HepG2 (cell line): ENCODE measurements around the gene VWA3B. TPM values are rescaled to one million over a fixed set of nuclear protein-coding genes. Genes with fewer than 3 reads are reported as not detected.

ENCODE experiments used
- ATAC-seq: fragments of 200-7000 bp; cut with Tn5 transposase; 3 replicates; pipeline ENCODE4 v1.9.1; 2020; ENCODE audit warnings: mild to moderate bottlenecking, moderate library complexity
- BruUV-seq: library from RNA; stranded (reverse); fragments of 400-500 nt; replicated peaks from 2 replicates; lab custom pipeline; 2021; lab: Mats Ljungman, UMichigan
- CTCF ChIA-PET: fragments of 300-600 bp; formaldehyde crosslinking; extraction: SDS; loops from one replicate; lab custom pipeline; 2021; ENCODE audit warnings: low total read pairs, inconsistent platforms, low intra/inter-chr PET ratio; lab: Yijun Ruan, JAX
- POLR2A ChIA-PET: fragments of 350-600 bp; sonication (Branson Sonifier 250); formaldehyde crosslinking; loops from one replicate; lab custom pipeline; 2020; ENCODE audit warnings: antibody characterized with exemption, inconsistent platforms; lab: Yijun Ruan, JAX
- DNase-seq: peaks from one replicate; pipeline ENCODE4 v3.0.0-alpha.2; 2015; ENCODE audit warnings: low spot score
- FAIRE-seq: peaks from 3 replicates; lab custom pipeline; 2011; peaks lifted over from hg19 to GRCh38; lab: Jason Lieb, UNC
- H2AFZ ChIP-seq: one replicate; pipeline ENCODE4 v1.6.1; 2011; ENCODE audit warnings: low read length, inconsistent platforms
- H3K27ac ChIP-seq: fragments of 300-600 bp; 3 replicates; pipeline ENCODE4 v1.8.0; 2011; ENCODE audit warnings: mixed run types, mild to moderate bottlenecking, mixed read lengths, low read length, inconsistent platforms; ENCODE audit not compliant: insufficient read depth; ENCODE audit errors: extremely low read length
- H3K27me3 ChIP-seq, 2 experiments: fragments of 200-600 bp in 1 of 2; 2 replicates in 1 of 2; 3 replicates in 1 of 2; pipeline versions ENCODE4 v1.6.0 to v1.8.0; 2011; ENCODE audit warnings: low read length in 2 of 2, mild to moderate bottlenecking in 2 of 2, moderate library complexity in 2 of 2, inconsistent platforms in 1 of 2; ENCODE audit not compliant: insufficient read depth in 2 of 2, control insufficient read depth in 1 of 2
- H3K36me3 ChIP-seq, 2 experiments: fragments of 200-600 bp in 1 of 2; replicated peaks in 1 of 2; 2 replicates in 1 of 2; 3 replicates in 1 of 2; pipeline versions ENCODE4 v1.5.1 to v1.8.0; 2011; ENCODE audit warnings: low read length in 2 of 2, inconsistent platforms in 1 of 2; ENCODE audit not compliant: insufficient read depth in 2 of 2, control insufficient read depth in 1 of 2
- H3K4me1 ChIP-seq: 2 replicates; pipeline ENCODE4 v1.5.1; 2012; ENCODE audit warnings: low read length, inconsistent platforms; ENCODE audit not compliant: insufficient read depth
- H3K4me2 ChIP-seq: 2 replicates; pipeline ENCODE4 v1.6.0; 2011; ENCODE audit warnings: low read depth, low read length, inconsistent platforms
- H3K4me3 ChIP-seq, 3 experiments: fragments of 200-600 bp in 1 of 3; sonication (generic), shearing (Covaris generic) in 1 of 3; replicated peaks in 1 of 3; 2 replicates each; pipeline ENCODE4 v1.5.1; 2011 to 2016; ENCODE audit warnings: low read length in 3 of 3, inconsistent platforms in 2 of 3, low read depth in 2 of 3, mild to moderate bottlenecking in 2 of 3, control low read depth in 1 of 3, mixed read lengths in 1 of 3; ENCODE audit not compliant: insufficient read depth in 1 of 3
- H3K79me2 ChIP-seq: one replicate; pipeline ENCODE4 v1.6.1; 2011; ENCODE audit warnings: low read length, inconsistent platforms; ENCODE audit not compliant: insufficient read depth
- H3K9ac ChIP-seq: 2 replicates; pipeline ENCODE4 v1.6.0; 2011; ENCODE audit warnings: mild to moderate bottlenecking, low read depth, low read length, inconsistent platforms; ENCODE audit not compliant: insufficient read depth
- H3K9me3 ChIP-seq: 2 replicates; pipeline ENCODE4 v1.5.1; 2012; ENCODE audit warnings: mild to moderate bottlenecking, low read length
- H4K20me1 ChIP-seq: 2 replicates; pipeline ENCODE4 v1.6.0; 2011; ENCODE audit warnings: inconsistent platforms, mild to moderate bottlenecking, low read length, moderate library complexity; ENCODE audit not compliant: insufficient read depth
- NKX3-1 ChIP-seq: sonication (generic); formaldehyde crosslinking; IDR thresholded peaks from 2 replicates; pipeline ENCODE4 v1.5.0; 2020; ENCODE audit warnings: missing genetic modification reagents
- PATZ1 ChIP-seq: sonication (generic); formaldehyde crosslinking; IDR thresholded peaks from 2 replicates; pipeline ENCODE4 v1.4.0; 2020; ENCODE audit warnings: missing genetic modification reagents
- REST ChIP-seq, 2 experiments: IDR thresholded peaks; 2 replicates each; pipeline ENCODE4 v1.6.1; 2011 to 2012; ENCODE audit warnings: low read length in 2 of 2, borderline replicate concordance in 1 of 2, low read depth in 1 of 2, mild to moderate bottlenecking in 1 of 2, moderate library complexity in 1 of 2
- SKI ChIP-seq: fragments of 450-650 bp; IDR thresholded peaks from one replicate; pipeline ENCODE4 v1.6.1; 2018; ENCODE audit warnings: mild to moderate bottlenecking; ENCODE audit not compliant: partially characterized antibody
- XBP1 ChIP-seq: sonication (generic); formaldehyde crosslinking; IDR thresholded peaks from 2 replicates; pipeline ENCODE4 v1.5.0; 2020; ENCODE audit warnings: missing genetic modification reagents
- ZBTB43 ChIP-seq: sonication (generic); formaldehyde crosslinking; conservative IDR thresholded peaks from 2 replicates; pipeline ENCODE4 v1.4.0; 2020; ENCODE audit warnings: missing genetic modification reagents
- ZNF263 ChIP-seq: sonication (generic); formaldehyde crosslinking; IDR thresholded peaks from 2 replicates; pipeline ENCODE4 v1.4.0; 2020; ENCODE audit warnings: missing genetic modification reagents
- WGBS: methylation state at CpG from one replicate; pipeline ENCODE4 v1.1.6; 2017; ENCODE audit warnings: low lambda C conversion rate; 5-methylcytosine and 5-hydroxymethylcytosine counted together
- in situ Hi-C: cut with HindIII; loops from 2 replicates; pipeline ENCODE4 v1.10.0; 2017; ENCODE audit warnings: low pct_unique_long_range_greater_than_20kb; ENCODE audit not compliant: extremely low pct_ligation_motif_present
- intact Hi-C: fragments of 100-400 bp; cut with micrococcal nuclease; formaldehyde crosslinking; loops from one replicate; pipeline ENCODE4 v1.10.0; 2022; ENCODE audit not compliant: unreplicated experiment
- polyA plus RNA-seq, 8 experiments: library from polyadenylated mRNA; depleted of rRNA in 3 of 8; stranded (reverse) in 7 of 8; unstranded in 1 of 8; fragments of >200 nt; fragmentation: Illumina TruSeq in 4 of 8; extraction: Trizol in 4 of 8; gene quantifications; 2 replicates each; pipeline versions ENCODE4 v1.2.1 to v1.2.3, GENCODE V29; 2011 to 2016; ENCODE audit warnings: low read depth in 4 of 8, missing spikeins in 1 of 8, mixed read lengths in 1 of 8; ENCODE audit not compliant: insufficient read depth in 1 of 8
- total RNA-seq, 5 experiments: library from RNA; depleted of rRNA; stranded (reverse); fragments of >200 nt; fragmentation: Illumina TruSeq; extraction: Trizol; gene quantifications; 2 replicates each; pipeline ENCODE4 v1.2.3, GENCODE V29; 2016; ENCODE audit warnings: low read depth in 1 of 5
- TF ChIP-seq, protein P1 (sequence below): fragments of 450-650 bp; IDR thresholded peaks from 2 replicates; pipeline ENCODE4 v1.6.1; 2016
- TF ChIP-seq, protein P2 (sequence below): sonication (generic); formaldehyde crosslinking; conservative IDR thresholded peaks from 2 replicates; pipeline ENCODE4 v1.8.0; 2022; ENCODE audit warnings: missing genetic modification reagents
- TF ChIP-seq, protein P3 (sequence below): IDR thresholded peaks from 2 replicates; pipeline ENCODE4 v1.6.1; 2016; ENCODE audit warnings: control low read depth

The VWA3B gene
- total and polyA plus RNA-seq, 2 of the 13 experiments (the other 11 are each of a cell fraction or from before 2014, with no cell fraction given): not detected

DNA sequence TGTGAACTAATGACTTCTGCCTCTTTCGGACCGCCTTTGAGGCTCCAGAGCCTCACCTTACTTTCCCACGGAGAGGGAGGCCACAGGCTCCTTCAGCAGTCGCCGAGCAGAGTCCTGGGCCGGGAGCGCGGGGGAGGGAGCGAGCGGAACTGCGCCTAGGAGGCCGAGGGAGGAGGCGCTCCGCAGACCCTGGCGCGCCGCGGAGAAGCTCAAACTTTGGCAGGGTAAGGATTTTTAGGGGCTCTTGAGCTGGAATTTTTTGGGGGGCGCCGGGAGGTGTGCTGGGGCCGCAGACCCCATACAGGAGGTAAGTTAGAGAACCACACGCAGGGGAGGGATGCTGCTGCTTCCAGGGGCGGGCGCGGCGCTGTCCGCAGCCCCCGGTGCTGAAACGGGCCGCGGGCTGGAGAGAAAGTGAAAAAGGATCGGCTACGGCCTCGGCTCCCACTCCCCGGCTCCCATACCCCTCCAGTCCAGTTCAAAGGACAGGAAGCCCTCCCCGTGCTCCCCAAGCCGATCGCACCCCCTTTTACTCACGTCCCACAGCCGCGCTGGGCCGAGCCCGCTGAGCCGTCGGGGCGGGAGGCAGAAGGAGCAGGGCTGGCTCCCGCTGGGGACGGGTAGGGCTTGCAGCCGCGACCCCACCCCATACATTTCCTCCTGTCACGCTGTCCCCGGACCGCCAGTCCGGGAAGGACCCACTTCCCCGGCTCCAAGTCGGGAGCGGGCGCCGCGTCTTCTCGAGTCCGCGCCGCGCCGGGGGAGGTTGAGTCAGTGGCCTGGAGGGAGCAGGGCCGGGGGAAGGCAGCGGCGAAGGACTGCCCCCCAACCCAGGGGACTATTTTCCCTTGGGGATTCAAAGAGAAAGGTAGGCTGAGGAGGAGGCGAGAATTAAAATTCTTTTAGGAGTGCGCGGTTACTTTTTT lies 259.6 kb downstream of the VWA3B start, which contains the start of gene CNGA3:
CNGA3 (plus strand) TSS at position 146 of the 926 bp plus-strand sequence. CDS start 23,520 bp downstream, outside the sequence.
- Histone ChIP-seq H3K4me1 (no peaks in the 10 kb centered on the region), H2AFZ (no peak within 1 kb of the TSS), H3K9ac (no peak within 1 kb of the TSS), H3K9me3 (no peaks in the 10 kb centered on the region), H3K4me3 (no peak within 1 kb of the TSS), H3K27me3 (peaks cover 1 to 55% of the 10 kb centered on the region in 2 experiments), H3K27ac (no peak within 1 kb of the TSS), H3K36me3 (no peaks in the 10 kb centered on the region), H3K79me2 (no peaks in the 10 kb centered on the region), H4K20me1 (no peaks in the 10 kb centered on the region), H3K4me2 (no peak within 1 kb of the TSS)
- no peak for DNase-seq
- no TSS peak for BruUV-seq
- WGBS: 54% methylated on average over 62 of the region's 72 CpGs
- no peak; the same call in 1 of the 3 replicates for ATAC-seq
- POLR2A ChIA-PET: no interaction called here
- CTCF ChIA-PET: no interaction called here
- in situ Hi-C loops (no loop called here), intact Hi-C loops (no loop called here)
- FAIRE-seq: no peak
- TF ChIP-seq, protein P1, sequence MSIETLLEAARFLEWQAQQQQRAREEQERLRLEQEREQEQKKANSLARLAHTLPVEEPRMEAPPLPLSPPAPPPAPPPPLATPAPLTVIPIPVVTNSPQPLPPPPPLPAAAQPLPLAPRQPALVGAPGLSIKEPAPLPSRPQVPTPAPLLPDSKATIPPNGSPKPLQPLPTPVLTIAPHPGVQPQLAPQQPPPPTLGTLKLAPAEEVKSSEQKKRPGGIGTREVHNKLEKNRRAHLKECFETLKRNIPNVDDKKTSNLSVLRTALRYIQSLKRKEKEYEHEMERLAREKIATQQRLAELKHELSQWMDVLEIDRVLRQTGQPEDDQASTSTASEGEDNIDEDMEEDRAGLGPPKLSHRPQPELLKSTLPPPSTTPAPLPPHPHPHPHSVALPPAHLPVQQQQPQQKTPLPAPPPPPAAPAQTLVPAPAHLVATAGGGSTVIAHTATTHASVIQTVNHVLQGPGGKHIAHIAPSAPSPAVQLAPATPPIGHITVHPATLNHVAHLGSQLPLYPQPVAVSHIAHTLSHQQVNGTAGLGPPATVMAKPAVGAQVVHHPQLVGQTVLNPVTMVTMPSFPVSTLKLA: no peak
- peak; percentile 77 to 94 for TF ChIP-seq REST (IDR thresholded peaks at IDR 0.05; ENCODE audit: borderline replicate concordance in 1 of 2, low read depth in 1 of 2, low read length in 2 of 2)
- TF ChIP-seq ZBTB43 (CRISPR knock-in tag): no peak
- TF ChIP-seq ZNF263: 0 out of 2 replicates have a peak, but pooled peaks have one; percentile 36
- TF ChIP-seq SKI: no peak
- TF ChIP-seq XBP1: no peak
- peak; percentile 52; the same call in 1 of the 2 replicates for TF ChIP-seq NKX3-1 (CRISPR knock-in tag)
- peak; percentile 75; the same call in 1 of the 2 replicates for TF ChIP-seq PATZ1 (CRISPR knock-in tag)
- TF ChIP-seq, protein P2, sequence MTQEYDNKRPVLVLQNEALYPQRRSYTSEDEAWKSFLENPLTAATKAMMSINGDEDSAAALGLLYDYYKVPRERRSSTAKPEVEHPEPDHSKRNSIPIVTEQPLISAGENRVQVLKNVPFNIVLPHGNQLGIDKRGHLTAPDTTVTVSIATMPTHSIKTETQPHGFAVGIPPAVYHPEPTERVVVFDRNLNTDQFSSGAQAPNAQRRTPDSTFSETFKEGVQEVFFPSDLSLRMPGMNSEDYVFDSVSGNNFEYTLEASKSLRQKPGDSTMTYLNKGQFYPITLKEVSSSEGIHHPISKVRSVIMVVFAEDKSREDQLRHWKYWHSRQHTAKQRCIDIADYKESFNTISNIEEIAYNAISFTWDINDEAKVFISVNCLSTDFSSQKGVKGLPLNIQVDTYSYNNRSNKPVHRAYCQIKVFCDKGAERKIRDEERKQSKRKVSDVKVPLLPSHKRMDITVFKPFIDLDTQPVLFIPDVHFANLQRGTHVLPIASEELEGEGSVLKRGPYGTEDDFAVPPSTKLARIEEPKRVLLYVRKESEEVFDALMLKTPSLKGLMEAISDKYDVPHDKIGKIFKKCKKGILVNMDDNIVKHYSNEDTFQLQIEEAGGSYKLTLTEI (CRISPR knock-in tag): no peak
- TF ChIP-seq, protein P3, sequence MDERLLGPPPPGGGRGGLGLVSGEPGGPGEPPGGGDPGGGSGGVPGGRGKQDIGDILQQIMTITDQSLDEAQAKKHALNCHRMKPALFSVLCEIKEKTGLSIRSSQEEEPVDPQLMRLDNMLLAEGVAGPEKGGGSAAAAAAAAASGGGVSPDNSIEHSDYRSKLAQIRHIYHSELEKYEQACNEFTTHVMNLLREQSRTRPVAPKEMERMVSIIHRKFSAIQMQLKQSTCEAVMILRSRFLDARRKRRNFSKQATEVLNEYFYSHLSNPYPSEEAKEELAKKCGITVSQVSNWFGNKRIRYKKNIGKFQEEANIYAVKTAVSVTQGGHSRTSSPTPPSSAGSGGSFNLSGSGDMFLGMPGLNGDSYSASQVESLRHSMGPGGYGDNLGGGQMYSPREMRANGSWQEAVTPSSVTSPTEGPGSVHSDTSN (CRISPR knock-in tag): no peak
